Measurements from ENCODE around the gene CBFA2T2. TPM values are rescaled to one million over a fixed set of nuclear protein-coding genes. Genes with fewer than 3 reads are reported as not detected.
A peak's percentile ranks its signal among the peaks of the same experiment; 100 is the strongest.
"Not testable (repeated sequence)": the region's sequence is repeated elsewhere in the genome, so short reads cannot be mapped to it uniquely, and the experiment has no call there.

Gene CBFA2T2
- total RNA-seq, 1 donor: 11.2 TPM

- peak overlapping the region; percentile 63 for H3K4me2 ChIP-seq (ENCODE audit: insufficient read depth, low read length)
- no peak for TF ChIP-seq CTCF (IDR thresholded peaks at IDR 0.05; ENCODE audit: extremely low read depth, low read depth, low read length)
These were observed 42.0 kb downstream of the CBFA2T2 start for GRCh38 chr20:33531885-33532284.

GRCh38 chr20:33532753-33533459 lies 43.0 kb downstream of the CBFA2T2 start:
- Histone ChIP-seq H3K9me3 (ENCODE audit: low read depth, low read length) (no peaks in the 10 kb centered on the region), H3K27ac (ENCODE audit: low read depth, low read length) (no peak overlapping the region), H3K36me3 (ENCODE audit: insufficient read depth, low read length) (no peaks in the 10 kb centered on the region), H4K20me1 (ENCODE audit: insufficient read depth, low read length) (peaks cover 5% of the 10 kb centered on the region), H3K4me3 (ENCODE audit: insufficient read depth, low read length) (no peak overlapping the region), H3K27me3 (ENCODE audit: insufficient read depth, low read length) (no peaks in the 10 kb centered on the region), H2AFZ (ENCODE audit: low read length) (no peak overlapping the region), H3K4me2 (ENCODE audit: insufficient read depth, low read length) (no peak overlapping the region), H3K79me2 (ENCODE audit: insufficient read depth, low read length) (peaks cover 19% of the 10 kb centered on the region), H3K4me1 (ENCODE audit: insufficient read depth, low read length) (peaks cover 13% of the 10 kb centered on the region)
- no peak for TF ChIP-seq CTCF (IDR thresholded peaks at IDR 0.05; ENCODE audit: extremely low read depth, low read depth, low read length)
- DNase-seq (ENCODE audit: insufficient read length, low spot score, missing footprints): no peak

More at GRCh38 chr20:33531885-33532284, 42.0 kb downstream of the CBFA2T2 start:
- Histone ChIP-seq H3K27me3 (ENCODE audit: insufficient read depth, low read length) (no peaks in the 10 kb centered on the region), H2AFZ (ENCODE audit: low read length) (peak overlapping the region; percentile 32), H3K9me3 (ENCODE audit: low read depth, low read length) (no peaks in the 10 kb centered on the region), H4K20me1 (ENCODE audit: insufficient read depth, low read length) (peaks cover 5% of the 10 kb centered on the region), H3K4me3 (ENCODE audit: insufficient read depth, low read length) (no peak overlapping the region), H3K27ac (ENCODE audit: low read depth, low read length) (no peak overlapping the region), H3K4me1 (ENCODE audit: insufficient read depth, low read length) (peaks cover 13% of the 10 kb centered on the region), H3K36me3 (ENCODE audit: insufficient read depth, low read length) (no peaks in the 10 kb centered on the region), H3K79me2 (ENCODE audit: insufficient read depth, low read length) (peaks cover 22% of the 10 kb centered on the region)
- no peak for DNase-seq (ENCODE audit: insufficient read length, low spot score, missing footprints)

- not testable (repeated sequence) for H2AFZ ChIP-seq (ENCODE audit: low read length); H3K4me3 ChIP-seq (ENCODE audit: insufficient read depth, low read length); H3K9me3 ChIP-seq (ENCODE audit: low read depth, low read length); DNase-seq (ENCODE audit: insufficient read length, low spot score, missing footprints); H3K27ac ChIP-seq (ENCODE audit: low read depth, low read length); H3K36me3 ChIP-seq (ENCODE audit: insufficient read depth, low read length); H3K4me2 ChIP-seq (ENCODE audit: insufficient read depth, low read length); H3K27me3 ChIP-seq (ENCODE audit: insufficient read depth, low read length); H4K20me1 ChIP-seq (ENCODE audit: insufficient read depth, low read length)
- H3K79me2 ChIP-seq (ENCODE audit: insufficient read depth, low read length): peaks cover 14% of the 10 kb centered on the region
- peaks cover 19% of the 10 kb centered on the region for H3K4me1 ChIP-seq (ENCODE audit: insufficient read depth, low read length)
These were observed 45.8 kb downstream of the CBFA2T2 start for GRCh38 chr20:33535717-33536116.

GRCh38 chr20:33537608-33538007 lies 47.7 kb downstream of the CBFA2T2 start:
- no peak overlapping the region for H2AFZ ChIP-seq (ENCODE audit: low read length)
- DNase-seq (ENCODE audit: insufficient read length, low spot score, missing footprints): no peak
- H3K27ac ChIP-seq (ENCODE audit: low read depth, low read length): no peak overlapping the region
- no peaks in the 10 kb centered on the region for H3K9me3 ChIP-seq (ENCODE audit: low read depth, low read length)
- H4K20me1 ChIP-seq (ENCODE audit: insufficient read depth, low read length): peaks cover 2% of the 10 kb centered on the region
- no peak overlapping the region for H3K4me3 ChIP-seq (ENCODE audit: insufficient read depth, low read length)
- H3K4me2 ChIP-seq (ENCODE audit: insufficient read depth, low read length): no peak overlapping the region
- H3K4me1 ChIP-seq (ENCODE audit: insufficient read depth, low read length): peaks cover 6% of the 10 kb centered on the region
- TF ChIP-seq CTCF (IDR thresholded peaks at IDR 0.05; ENCODE audit: extremely low read depth, low read depth, low read length): no peak
- H3K27me3 ChIP-seq (ENCODE audit: insufficient read depth, low read length): no peaks in the 10 kb centered on the region
- peaks cover 26% of the 10 kb centered on the region for H3K79me2 ChIP-seq (ENCODE audit: insufficient read depth, low read length)
- no peaks in the 10 kb centered on the region for H3K36me3 ChIP-seq (ENCODE audit: insufficient read depth, low read length)
